ENCODE results near the gene U2AF1. TPM values are rescaled to one million over a fixed set of nuclear protein-coding genes. Genes with fewer than 3 reads are reported as not detected.
"Not testable (repeated sequence)": the region's sequence is repeated elsewhere in the genome, so short reads cannot be mapped to it uniquely, and the experiment has no call there.

U2AF1 gene
- total RNA-seq, 2 experiments from 2014 or later: 21.9 to 31.3 TPM

- H3K9me3 Mint-ChIP-seq; H3K4me1 Mint-ChIP-seq (ENCODE audit: low read depth); intact Hi-C loops (cut with micrococcal nuclease); CTCF ChIA-PET; H3K4me3 Mint-ChIP-seq; DNase-seq; H3K27ac Mint-ChIP-seq; POLR2A ChIA-PET; H3K27me3 Mint-ChIP-seq; H3K36me3 Mint-ChIP-seq (ENCODE audit: low read depth): not testable (repeated sequence)
- ATAC-seq: peak; percentile 64
These were observed 32.0 kb downstream of the U2AF1 start, which contains the start of gene CBS for GRCh38 chr21:43075170-43076022. CBS (minus strand) TSS chr21:43075835; CDS start chr21:43072193, 3,642 bp downstream.

- CTCF ChIA-PET; DNase-seq; H3K4me1 Mint-ChIP-seq (ENCODE audit: low read depth); POLR2A ChIA-PET; H3K9me3 Mint-ChIP-seq; H3K36me3 Mint-ChIP-seq (ENCODE audit: low read depth); H3K27ac Mint-ChIP-seq; H3K27me3 Mint-ChIP-seq; H3K4me3 Mint-ChIP-seq; intact Hi-C loops (cut with micrococcal nuclease): not testable (repeated sequence)
- peak; percentile 17 for ATAC-seq
These were observed 32.8 kb downstream of the U2AF1 start for GRCh38 chr21:43074401-43075169.

GRCh38 chr21:43072742-43073141 is 34.6 kb downstream of the U2AF1 start:
- POLR2A ChIA-PET; H3K36me3 Mint-ChIP-seq (ENCODE audit: low read depth); H3K27me3 Mint-ChIP-seq; H3K27ac Mint-ChIP-seq; ATAC-seq; H3K9me3 Mint-ChIP-seq; H3K4me3 Mint-ChIP-seq; CTCF ChIA-PET; H3K4me1 Mint-ChIP-seq (ENCODE audit: low read depth); DNase-seq; intact Hi-C loops (cut with micrococcal nuclease): not testable (repeated sequence)

DNA sequence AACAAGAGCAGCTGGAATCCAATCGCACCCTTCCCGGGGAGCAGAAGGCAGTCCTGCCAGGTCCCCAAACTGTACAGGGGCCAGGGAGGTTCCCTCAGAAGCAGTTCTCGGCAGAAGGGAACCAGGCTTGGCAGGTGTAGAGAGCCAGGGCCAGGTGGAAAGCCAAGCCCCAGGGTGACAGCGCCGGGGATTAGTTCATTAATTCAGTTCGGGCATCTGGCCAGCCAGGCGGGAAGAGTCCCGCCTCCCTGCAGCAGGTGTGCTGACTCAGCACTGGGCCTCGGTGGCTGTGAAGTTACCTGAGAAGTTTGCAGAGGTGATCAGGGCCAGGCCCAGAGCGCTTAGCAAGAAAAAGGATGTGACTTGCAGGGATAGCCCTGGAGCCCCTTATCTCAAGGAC is 37.7 kb downstream of the U2AF1 start:
- H3K4me3 Mint-ChIP-seq; POLR2A ChIA-PET; H3K9me3 Mint-ChIP-seq; H3K4me1 Mint-ChIP-seq (ENCODE audit: low read depth); intact Hi-C loops (cut with micrococcal nuclease); DNase-seq; CTCF ChIA-PET; ATAC-seq; H3K27ac Mint-ChIP-seq; H3K27me3 Mint-ChIP-seq; H3K36me3 Mint-ChIP-seq (ENCODE audit: low read depth): not testable (repeated sequence)

- H3K9me3 Mint-ChIP-seq; POLR2A ChIA-PET; H3K4me1 Mint-ChIP-seq (ENCODE audit: low read depth); ATAC-seq; DNase-seq; H3K27me3 Mint-ChIP-seq; H3K4me3 Mint-ChIP-seq; CTCF ChIA-PET; H3K36me3 Mint-ChIP-seq (ENCODE audit: low read depth); H3K27ac Mint-ChIP-seq; intact Hi-C loops (cut with micrococcal nuclease): not testable (repeated sequence)
These were observed 39.3 kb downstream of the U2AF1 start for GRCh38 chr21:43068065-43068464.

DNA sequence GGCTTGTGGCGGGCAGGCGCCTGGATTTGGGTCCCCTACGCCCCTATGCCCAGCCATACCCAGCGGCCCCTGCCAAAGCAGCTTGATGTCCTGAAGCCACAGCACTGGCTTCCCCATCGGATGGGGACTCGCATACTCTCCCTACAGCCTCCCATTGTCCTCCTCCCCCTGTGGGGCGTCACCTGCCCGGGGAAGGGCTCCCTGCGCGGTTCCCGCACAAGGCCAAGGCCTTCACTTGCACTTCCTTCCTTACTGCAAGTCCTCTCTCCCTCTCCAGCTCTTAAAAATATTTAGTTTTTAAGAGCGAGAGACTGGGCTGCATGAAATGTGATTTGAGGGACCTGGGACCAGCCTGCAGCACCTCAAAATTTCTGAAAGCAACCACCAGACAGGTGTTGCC is 40.7 kb downstream of the U2AF1 start:
- POLR2A ChIA-PET; CTCF ChIA-PET; intact Hi-C loops (cut with micrococcal nuclease); H3K27ac Mint-ChIP-seq; H3K36me3 Mint-ChIP-seq (ENCODE audit: low read depth); H3K4me1 Mint-ChIP-seq (ENCODE audit: low read depth); H3K9me3 Mint-ChIP-seq; H3K27me3 Mint-ChIP-seq; H3K4me3 Mint-ChIP-seq; DNase-seq; ATAC-seq: not testable (repeated sequence)

GRCh38 chr21:43065991-43066390 is 41.4 kb downstream of the U2AF1 start:
- H3K36me3 Mint-ChIP-seq (ENCODE audit: low read depth); DNase-seq; H3K4me3 Mint-ChIP-seq; H3K27ac Mint-ChIP-seq; POLR2A ChIA-PET; intact Hi-C loops (cut with micrococcal nuclease); H3K4me1 Mint-ChIP-seq (ENCODE audit: low read depth); CTCF ChIA-PET; H3K9me3 Mint-ChIP-seq; ATAC-seq; H3K27me3 Mint-ChIP-seq: not testable (repeated sequence)

GRCh38 chr21:43064265-43064917 is 43.0 kb downstream of the U2AF1 start:
- POLR2A ChIA-PET; H3K27ac Mint-ChIP-seq; H3K4me1 Mint-ChIP-seq (ENCODE audit: low read depth); H3K36me3 Mint-ChIP-seq (ENCODE audit: low read depth); intact Hi-C loops (cut with micrococcal nuclease); DNase-seq; CTCF ChIA-PET; H3K9me3 Mint-ChIP-seq; ATAC-seq; H3K4me3 Mint-ChIP-seq; H3K27me3 Mint-ChIP-seq: not testable (repeated sequence)

GRCh38 chr21:43062955-43063664 is 44.3 kb downstream of the U2AF1 start:
- H3K27ac Mint-ChIP-seq; H3K4me1 Mint-ChIP-seq (ENCODE audit: low read depth); CTCF ChIA-PET; DNase-seq; H3K36me3 Mint-ChIP-seq (ENCODE audit: low read depth); ATAC-seq; H3K4me3 Mint-ChIP-seq; H3K27me3 Mint-ChIP-seq; H3K9me3 Mint-ChIP-seq; intact Hi-C loops (cut with micrococcal nuclease); POLR2A ChIA-PET: not testable (repeated sequence)

GRCh38 chr21:43053112-43053511 is 54.3 kb downstream of the U2AF1 start:
- H3K27ac Mint-ChIP-seq; DNase-seq; CTCF ChIA-PET; POLR2A ChIA-PET; intact Hi-C loops (cut with micrococcal nuclease); H3K9me3 Mint-ChIP-seq; H3K36me3 Mint-ChIP-seq (ENCODE audit: low read depth); ATAC-seq; H3K27me3 Mint-ChIP-seq; H3K4me3 Mint-ChIP-seq; H3K4me1 Mint-ChIP-seq (ENCODE audit: low read depth): not testable (repeated sequence)
